H1 (cell line): ENCODE measurements around the gene SCG3. TPM values are rescaled to one million over a fixed set of nuclear protein-coding genes. Genes with fewer than 3 reads are reported as not detected.

Experiments used
- CHD7 ChIP-seq: fragments of 300-600 bp; sonication (generic); IDR thresholded peaks from 2 replicates; pipeline ENCODE4 v1.7.1; 2012; ENCODE audit warnings: low read length, moderate library complexity, mild to moderate bottlenecking, inconsistent platforms; ENCODE audit not compliant: insufficient replicate concordance
- E2F6 ChIP-seq: IDR thresholded peaks from 2 replicates; pipeline ENCODE4 v1.6.1; 2012; ENCODE audit warnings: inconsistent platforms
- polyA plus RNA-seq, 7 experiments: library from polyadenylated mRNA; depleted of rRNA in 3 of 7; stranded (reverse) in 5 of 7; unstranded in 2 of 7; fragments of >200 nt in 5 of 7; fragments of 200-250 nt in 2 of 7; gene quantifications; 1 replicate in 5 of 7; 2 replicates in 1 of 7; 4 replicates in 1 of 7; pipeline versions ENCODE4 v1.2.1 to v1.2.3, GENCODE V29; 2011 to 2013; ENCODE audit warnings: missing spikeins in 2 of 7, mixed read lengths in 2 of 7
- total RNA-seq: library from RNA; stranded (reverse); fragmentation: NEBNext Ultra II Directional; extraction: Animal tissue kit (Norgen Biotek cat#: 25700); gene quantifications from 2 replicates; pipeline ENCODE4 v1.2.1, GENCODE V29; 2021

The SCG3 gene
- total and polyA plus RNA-seq, 2 of the 8 experiments (the other 6 are each of a cell fraction or from before 2014, with no cell fraction given), result 5.2 to 45.9 TPM

- TF ChIP-seq CHD7 (no peak), E2F6 (no peak)
Measured at GRCh38 chr15:51658664-51659063, 22.6 kb upstream of the SCG3 start (continued).
